Cortex of kidney (tissue), 1 donor: ENCODE measurements around the gene XRCC5.

Experiments
- DNase-seq: peaks from one replicate; lab custom pipeline; 2025; lab: John Stamatoyannopoulos, UW

XRCC5 gene

DNA sequence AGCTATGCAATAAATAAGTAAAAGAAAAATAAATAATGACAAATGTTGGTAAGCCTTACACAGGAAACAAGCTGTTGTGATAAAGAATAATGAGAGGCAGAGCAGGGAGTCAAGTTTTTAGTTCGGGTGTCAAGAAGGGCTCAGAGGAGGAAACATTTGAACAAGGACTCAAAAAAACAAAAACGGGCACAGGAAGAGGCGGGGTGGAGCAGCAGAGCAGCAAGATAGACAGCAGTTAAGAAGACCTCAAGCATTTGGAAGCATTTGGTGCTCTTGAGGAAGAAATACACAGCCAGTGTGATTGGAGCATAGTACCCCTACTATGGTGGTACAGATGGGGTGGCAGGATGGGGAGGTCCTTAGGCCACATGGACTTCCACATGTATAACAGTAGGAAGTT lies 24.6 kb upstream of the XRCC5 start:
- DNase-seq: no peak

DNA sequence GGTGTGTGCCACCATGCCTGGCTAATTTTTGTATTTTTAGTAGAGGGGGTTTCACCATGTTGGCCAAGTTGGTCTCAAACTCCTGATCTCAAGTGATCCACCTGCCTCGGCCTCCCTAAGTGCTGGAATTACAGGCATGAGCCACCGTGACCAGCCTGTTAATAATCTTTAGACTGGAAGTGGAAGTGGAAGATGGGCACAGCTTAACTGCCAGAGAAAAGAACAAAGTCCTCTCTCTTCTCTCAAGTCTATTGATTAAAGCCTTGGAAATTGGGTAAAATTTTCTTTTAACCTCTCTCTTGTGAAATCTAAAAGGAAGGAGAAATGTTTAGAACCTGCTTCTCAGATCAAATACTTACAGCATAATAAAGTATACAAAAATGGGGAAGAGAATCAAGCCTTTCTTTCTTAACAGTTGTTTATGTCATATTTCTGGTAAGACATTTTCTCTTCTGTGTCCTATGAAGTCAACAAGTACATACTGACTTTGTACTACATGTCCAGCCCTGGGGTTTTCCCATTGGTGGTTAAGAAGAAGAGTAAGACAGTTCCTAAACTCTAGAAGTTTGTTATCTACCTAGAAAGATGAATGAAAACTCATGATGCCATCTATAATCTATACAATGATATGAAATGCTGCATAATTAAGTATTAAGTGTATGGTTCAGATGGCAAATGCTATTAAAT lies 22.8 kb upstream of the XRCC5 start:
- no peak for DNase-seq

- DNase-seq: no peak
Observed at GRCh38 chr2:216090369-216090786, 18.8 kb upstream of the XRCC5 start.

DNA sequence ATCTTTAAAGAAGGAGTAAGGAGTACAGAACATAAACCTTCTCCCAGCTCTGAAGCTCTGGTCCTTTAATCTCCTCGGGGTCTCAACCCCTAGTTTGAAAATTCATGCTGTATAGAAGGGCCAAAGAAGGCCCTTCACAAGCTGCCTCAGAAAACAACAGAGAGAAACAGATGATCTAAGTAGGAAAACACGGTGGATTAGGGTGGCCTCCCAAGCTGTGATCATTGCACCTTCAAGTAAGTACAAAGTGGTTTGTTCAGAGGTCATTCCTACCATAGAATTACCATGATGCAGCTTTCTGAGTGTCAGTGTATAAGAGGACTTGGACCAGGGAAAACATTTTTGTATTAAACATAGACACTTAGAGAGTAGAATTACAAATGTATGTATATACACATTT lies 16.5 kb upstream of the XRCC5 start:
- no peak for DNase-seq

- DNase-seq: no peak
Observed at GRCh38 chr2:216094701-216095100, 14.4 kb upstream of the XRCC5 start.

DNA sequence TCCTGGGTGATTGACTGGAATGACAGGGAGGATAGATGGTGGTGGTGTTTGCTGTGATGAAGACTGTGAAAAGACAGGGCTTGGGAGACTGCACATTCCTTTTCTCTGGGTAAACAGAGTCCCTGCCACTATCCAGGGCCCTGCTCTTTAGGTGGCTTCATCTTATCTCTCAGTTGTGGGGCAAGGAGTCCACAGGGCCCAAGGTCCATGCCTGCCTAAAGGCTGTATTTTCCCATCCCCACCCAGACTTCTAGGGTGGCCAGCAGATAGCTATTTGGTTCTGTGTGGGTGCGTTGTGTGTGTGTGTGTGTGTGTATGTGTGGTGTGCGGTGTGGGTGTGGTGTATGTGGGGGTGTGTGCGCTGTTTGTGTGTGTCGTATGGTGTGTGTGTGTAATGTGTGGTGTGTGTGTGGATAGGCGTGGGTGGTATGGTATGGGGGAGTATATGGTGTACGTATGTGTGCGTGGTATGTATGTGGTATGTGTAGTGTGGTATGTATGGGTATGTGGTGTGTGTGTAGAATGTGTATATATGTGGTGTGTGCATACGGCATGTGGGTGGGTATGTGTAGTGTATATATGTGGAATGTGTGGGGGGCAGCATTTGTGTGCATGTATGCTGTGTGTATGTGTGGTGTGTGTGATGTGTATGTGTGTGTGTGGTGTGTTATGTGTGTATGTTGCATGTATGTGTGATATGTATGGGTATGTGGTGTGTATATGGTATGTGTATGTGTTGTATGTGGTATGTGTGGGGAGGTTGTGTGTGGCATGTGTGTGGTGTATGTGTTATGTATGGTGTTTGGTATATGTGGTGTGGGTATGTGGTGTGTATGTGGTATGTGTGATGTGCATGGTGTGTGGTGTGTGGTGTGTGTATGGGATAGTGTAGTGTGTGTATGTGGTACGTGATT lies 10.5 kb upstream of the XRCC5 start:
- DNase-seq: no peak

DNA sequence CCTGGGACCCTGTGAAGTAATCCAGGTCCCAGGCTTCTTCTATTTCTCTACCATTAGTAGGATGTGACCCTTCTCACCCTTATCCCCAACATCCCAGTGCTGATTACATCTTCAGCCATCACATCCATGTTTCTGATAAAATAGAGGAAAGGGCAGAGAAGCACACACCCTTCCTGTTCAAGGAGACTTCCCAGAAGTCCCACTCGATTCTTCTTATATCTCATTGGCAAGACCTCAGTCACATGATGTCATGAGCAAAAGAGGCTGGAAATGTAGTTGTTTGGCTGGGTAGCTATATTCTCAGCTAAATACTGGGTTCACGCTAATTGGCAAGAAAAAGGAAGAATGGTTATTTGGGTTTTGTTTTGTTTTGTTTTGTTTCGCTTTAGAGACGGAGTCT lies 8.0 kb upstream of the XRCC5 start:
- DNase-seq: no peak

DNA sequence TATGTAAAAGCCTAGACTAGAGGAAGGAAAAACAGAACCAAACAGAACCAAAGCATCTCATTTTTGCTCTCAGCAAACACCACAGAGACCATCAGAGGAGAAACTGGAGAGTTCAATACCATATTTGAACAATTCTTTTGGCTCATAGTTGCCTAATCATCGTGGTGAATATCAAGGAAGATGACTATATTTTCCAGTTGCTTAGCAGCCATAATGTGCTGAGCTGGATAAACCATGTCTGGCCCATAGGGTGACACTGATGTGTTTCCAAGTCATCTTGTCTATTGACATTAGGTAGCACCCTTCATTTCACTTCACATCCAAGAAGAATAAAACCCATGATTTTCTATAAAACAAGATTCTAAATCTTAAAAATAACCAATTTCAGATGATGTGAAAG lies 5.9 kb upstream of the XRCC5 start:
- DNase-seq: no peak

DNA sequence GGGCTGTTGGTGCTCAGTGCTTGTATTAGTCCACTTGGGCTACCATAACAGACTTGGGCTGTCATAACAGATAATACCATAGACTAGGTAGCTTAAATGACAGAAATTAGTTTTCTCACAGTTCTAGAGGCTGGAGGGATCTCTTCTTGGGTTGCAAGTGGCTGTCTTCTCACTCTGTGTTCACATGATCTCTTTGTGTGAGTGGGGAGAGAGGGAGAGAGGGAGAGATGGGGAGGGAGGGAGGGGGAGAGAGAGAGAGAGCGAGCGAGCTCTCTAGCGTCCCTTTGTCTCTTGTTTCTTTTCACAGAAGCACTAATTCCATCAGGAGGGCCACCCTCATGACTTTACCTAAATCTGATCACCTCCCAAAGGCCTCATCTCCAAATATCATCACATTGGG lies 4.5 kb upstream of the XRCC5 start:
- no peak for DNase-seq

- DNase-seq: no peak
Observed at GRCh38 chr2:216107320-216107719, 1.8 kb upstream of the XRCC5 start.

GRCh38 chr2:216107760-216108159 lies 1.4 kb upstream of the XRCC5 start:
- no peak for DNase-seq

- no peak for DNase-seq
Observed at GRCh38 chr2:216108310-216108966, 710 bp upstream of the XRCC5 start.

DNA sequence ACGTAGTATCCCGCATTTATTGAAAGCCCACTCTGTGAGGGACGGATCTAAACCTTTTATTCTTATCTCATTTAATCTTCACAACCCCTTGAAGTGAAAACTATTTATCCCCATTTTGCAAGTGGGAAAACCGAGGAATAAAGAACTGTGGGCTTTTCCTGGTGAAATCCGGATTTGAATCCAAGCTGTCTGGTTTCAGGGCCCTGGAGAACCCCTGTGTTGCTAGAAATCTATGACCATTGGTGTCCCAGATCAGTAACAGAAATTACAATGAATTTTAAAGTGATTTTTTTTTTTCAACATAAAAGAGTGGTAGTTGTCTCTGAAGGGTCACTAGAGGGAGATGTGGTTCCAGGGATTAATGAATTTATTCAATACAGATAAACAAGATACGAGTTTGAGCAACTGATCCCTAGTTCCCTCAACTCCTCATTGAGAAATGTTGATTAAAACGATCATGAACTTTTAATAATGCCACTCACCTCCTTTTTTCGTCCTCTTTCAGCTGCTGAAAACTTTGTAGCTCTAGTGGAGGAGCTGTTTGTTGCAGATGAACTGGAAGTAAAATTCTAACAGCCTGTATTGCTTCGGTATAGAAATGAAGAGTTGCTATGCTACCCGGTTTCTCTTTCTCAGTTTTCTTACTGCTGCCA lies 940 bp downstream of the XRCC5 start:
- no peak for DNase-seq

GRCh38 chr2:216110620-216111019 lies 1.5 kb downstream of the XRCC5 start:
- no peak for DNase-seq

GRCh38 chr2:216111122-216111521 lies 2.0 kb downstream of the XRCC5 start:
- DNase-seq: no peak

DNA sequence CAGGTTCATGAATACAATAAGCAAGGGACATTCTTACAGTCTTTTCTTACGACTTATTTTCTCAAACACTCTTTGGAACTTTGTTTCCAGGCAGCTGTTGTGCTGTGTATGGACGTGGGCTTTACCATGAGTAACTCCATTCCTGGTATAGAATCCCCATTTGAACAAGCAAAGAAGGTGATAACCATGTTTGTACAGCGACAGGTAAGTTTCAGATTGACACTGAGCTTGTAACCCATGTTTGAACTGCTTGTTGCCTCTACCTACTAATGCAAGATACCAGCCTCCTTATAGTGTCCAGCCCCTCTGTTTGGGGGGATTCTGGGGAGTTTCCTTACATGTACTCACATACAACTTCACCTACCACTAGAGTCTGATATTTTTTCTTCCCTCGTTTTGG lies 3.8 kb downstream of the XRCC5 start:
- DNase-seq: no peak

GRCh38 chr2:216113572-216113971 lies 4.4 kb downstream of the XRCC5 start:
- DNase-seq: no peak

- DNase-seq: no peak
Observed at GRCh38 chr2:216114382-216114713, 5.2 kb downstream of the XRCC5 start.

DNA sequence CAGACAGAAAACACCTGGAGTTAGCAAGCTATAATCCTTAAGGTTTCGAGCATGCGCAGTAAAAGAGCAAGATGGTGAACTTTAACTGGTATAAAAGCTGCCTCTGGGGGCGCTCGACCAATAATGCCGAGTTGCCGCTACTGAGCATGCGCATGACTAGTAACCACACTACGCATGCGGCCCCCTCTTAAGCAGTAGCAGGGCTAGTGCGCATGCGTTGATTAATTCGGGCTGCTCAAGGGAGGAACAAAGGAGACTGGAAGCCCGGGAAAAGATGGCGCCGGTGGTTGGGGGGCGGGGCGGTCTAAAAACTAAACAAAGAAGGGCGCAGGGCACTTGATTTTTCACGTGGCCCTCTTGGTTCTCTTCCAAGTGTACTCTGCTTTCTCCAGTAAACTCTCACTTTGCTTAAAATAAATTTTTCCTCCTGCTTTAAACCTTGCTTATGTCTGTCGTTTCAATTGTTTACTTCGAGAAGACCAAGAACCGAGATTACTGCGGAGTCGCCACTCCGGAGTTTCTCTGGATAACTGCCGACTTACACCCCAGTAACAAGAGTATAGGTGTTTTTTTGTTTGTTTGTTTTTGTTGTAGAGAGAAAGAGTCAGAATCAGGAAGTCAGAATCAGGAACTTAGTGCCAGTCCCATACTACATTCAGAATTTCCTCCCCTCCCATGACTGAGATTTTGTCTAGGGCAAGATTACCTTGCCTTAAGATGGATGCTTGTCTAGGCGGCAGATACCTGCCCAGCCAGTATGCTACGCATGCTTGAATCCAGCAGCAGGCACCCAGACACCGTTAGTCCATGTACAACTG lies 5.8 kb downstream of the XRCC5 start:
- DNase-seq: no peak

- DNase-seq: no peak
Observed at GRCh38 chr2:216116418-216116817, 7.3 kb downstream of the XRCC5 start.

DNA sequence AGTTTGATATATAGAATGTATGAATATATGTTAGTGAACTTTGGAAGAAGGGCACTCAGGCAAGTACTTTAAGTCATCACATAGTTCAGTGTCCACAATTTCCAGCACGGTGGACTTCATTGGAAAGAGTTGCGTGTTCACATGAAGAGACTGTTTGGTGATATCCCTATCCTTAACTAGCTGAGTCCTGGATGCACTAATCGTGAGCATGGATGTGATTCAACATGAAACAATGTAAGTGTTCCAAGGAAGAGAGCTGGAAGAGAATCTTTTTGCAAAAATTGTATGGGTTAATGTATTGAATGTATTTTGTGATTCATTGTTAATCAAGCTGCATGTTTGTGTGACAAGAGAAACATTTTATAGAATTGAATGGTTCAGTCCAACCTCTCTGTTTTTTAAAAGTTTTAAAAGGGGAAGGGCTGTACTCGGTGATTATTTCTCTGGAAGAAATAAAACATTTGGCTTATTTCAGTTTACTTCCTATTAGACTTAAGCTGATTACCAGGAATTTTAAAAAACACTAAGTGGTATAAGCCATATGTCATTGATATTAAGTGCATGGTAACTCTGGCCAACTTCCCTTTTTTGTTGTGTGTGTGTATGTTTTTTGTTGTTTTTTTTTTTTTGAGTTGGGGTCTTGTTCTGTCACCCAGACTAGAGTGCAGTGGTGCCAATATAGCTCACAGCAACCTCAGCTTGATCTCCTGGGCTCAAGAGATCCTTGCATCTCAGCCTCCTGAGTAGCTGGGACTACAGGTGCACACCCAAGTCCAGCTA lies 8.6 kb downstream of the XRCC5 start:
- DNase-seq: no peak
